Epithelial cell of proximal tubule (primary cell): Measurements from ENCODE around the gene KRTAP4-11. TPM values are rescaled to one million over a fixed set of nuclear protein-coding genes. Genes with fewer than 3 reads are reported as not detected.
"Not testable (repeated sequence)": the region's sequence is repeated elsewhere in the genome, so short reads cannot be mapped to it uniquely, and the experiment has no call there.

Source experiments
- DNase-seq: peaks from one replicate; pipeline ENCODE4 v3.0.0-alpha.2; 2011; ENCODE audit warnings: low read depth
- H3K4me3 ChIP-seq: 2 replicates; pipeline ENCODE4 v1.5.1; 2011; ENCODE audit warnings: low read depth, mild to moderate bottlenecking, low read length
- total RNA-seq: library from RNA; depleted of rRNA; stranded (reverse); fragments of >200 nt; gene quantifications from 2 replicates; pipeline ENCODE4 v1.2.3, GENCODE V29; 2015
- TF ChIP-seq, protein P1 (sequence below): conservative IDR thresholded peaks from 2 replicates; pipeline ENCODE4 v1.5.1; 2012; ENCODE audit warnings: low read depth, mild to moderate bottlenecking, low read length

The KRTAP4-11 gene
- not detected in 2 replicates for total RNA-seq

DNA sequence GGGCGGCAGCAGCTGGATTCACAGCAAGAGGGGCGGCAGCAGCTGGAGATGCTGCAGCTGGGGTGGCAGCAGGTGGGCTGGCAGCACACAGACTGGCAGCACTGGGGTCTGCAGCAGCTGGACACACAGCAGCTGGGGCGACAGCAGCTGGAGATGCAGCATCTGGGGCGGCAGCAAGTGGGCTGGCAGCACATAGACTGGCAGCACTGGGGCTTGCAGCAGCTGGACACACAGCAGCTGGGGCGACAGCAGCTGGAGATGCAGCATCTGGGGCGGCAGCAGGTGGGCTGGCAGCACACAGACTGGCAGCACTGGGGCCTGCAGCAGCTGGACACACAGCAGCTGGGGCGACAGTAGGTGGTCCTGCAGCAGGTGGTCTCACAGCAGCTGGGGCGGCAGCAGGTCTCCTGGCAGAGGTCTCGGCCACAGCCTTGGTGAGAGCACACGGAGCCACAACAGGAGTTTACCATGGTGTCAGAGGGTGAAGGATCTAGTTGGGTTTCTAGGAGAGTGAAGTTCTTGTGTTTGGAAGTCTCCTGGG is at the start of gene KRTAP4-11:
TSS of gene KRTAP4-11 (minus strand) at position 528 of the 541 bp plus-strand sequence. CDS start at position 470, 58 bp downstream.
- not testable (repeated sequence) for H3K4me3 ChIP-seq, DNase-seq

DNA sequence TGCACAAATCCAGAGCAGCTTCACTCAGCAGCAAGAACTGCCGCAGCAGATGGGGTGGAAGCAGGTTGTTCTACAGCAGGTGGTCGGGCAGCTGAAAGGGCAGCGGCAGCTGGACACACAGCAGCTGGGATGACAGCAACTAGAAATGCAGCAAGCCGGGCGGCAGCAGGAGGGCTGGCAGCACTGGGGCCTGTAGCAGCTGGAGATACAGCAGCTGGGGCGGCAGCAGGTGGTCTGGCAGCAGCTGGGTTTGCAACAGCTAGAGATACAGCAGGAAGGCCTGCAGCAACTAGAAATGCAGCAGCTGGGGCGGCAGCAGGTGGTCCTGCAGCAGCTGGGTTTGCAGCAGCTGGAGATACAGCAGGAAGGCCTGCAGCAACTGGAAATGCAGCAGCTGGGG is 49.4 kb upstream of the KRTAP4-11 start:
- TF ChIP-seq, protein P1, sequence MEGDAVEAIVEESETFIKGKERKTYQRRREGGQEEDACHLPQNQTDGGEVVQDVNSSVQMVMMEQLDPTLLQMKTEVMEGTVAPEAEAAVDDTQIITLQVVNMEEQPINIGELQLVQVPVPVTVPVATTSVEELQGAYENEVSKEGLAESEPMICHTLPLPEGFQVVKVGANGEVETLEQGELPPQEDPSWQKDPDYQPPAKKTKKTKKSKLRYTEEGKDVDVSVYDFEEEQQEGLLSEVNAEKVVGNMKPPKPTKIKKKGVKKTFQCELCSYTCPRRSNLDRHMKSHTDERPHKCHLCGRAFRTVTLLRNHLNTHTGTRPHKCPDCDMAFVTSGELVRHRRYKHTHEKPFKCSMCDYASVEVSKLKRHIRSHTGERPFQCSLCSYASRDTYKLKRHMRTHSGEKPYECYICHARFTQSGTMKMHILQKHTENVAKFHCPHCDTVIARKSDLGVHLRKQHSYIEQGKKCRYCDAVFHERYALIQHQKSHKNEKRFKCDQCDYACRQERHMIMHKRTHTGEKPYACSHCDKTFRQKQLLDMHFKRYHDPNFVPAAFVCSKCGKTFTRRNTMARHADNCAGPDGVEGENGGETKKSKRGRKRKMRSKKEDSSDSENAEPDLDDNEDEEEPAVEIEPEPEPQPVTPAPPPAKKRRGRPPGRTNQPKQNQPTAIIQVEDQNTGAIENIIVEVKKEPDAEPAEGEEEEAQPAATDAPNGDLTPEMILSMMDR, result no peak
- no peak for DNase-seq
- no peak overlapping the region for H3K4me3 ChIP-seq

DNA sequence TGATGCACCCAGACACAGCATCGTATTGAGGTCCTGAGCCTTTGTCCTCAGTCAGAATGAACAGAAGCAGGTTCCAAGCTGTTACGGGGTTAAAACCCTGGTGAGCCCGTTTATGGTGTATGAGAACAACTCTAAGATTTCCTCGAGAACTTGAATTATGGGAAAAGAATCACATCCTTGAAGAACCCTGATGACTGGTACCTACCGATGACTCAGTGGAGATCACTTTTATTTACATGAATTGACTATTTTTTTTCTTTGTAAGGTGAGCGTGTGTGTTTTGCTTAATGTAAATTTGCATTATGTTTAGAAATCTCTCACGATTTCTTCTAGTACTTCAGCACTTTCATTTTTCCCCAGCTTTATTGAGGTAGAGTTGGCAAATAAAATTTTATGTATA is 45.7 kb upstream of the KRTAP4-11 start:
- TF ChIP-seq, protein P1, result no peak
- no peak overlapping the region for H3K4me3 ChIP-seq
- DNase-seq, result no peak

DNA sequence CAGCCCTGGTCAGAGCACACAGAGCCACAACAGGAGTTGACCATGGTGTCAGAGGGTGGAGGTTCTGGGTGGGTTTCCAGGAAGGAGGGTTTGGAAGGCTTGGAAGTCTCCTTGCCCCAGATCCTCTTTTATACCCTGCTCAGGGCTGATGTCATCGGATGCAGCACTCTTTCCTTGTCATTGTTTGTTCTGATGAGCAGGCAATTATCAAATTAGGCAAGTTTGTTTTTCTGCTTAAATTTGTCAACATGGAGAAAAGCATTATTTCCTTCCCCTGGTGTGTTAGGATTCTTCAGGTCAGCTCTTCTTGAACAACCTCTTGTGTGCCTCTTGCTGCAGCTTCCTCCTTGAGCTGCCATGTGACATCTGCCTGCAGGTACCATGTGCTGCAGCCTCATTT is 42.5 kb upstream of the KRTAP4-11 start, which contains the start of gene KRTAP4-4:
TSS of gene KRTAP4-4 (minus strand) at position 101 of the 400 bp plus-strand sequence. CDS start at position 44, 57 bp downstream.
- no peak for DNase-seq
- TF ChIP-seq, protein P1, result no peak
- no peak within 1 kb of the TSS for H3K4me3 ChIP-seq

DNA sequence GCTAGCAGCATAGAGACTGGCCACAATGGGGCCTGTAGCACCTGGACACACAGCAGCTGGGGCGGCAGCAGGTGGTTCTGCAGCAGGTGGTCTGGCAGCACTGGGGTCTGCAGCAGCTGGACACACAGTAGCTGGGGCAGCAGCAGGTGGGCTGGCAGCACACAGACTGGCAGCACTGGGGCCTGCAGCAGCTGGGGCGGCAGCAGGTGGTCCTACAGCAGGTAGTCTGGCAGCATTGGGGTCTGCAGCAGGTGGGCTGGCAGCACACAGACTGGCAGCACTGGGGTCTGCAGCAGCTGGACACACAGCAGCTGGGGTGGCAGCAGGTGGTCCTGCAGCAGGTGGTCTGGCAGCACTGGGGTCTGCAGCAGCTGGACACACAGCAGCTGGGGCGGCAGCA is 42.0 kb upstream of the KRTAP4-11 start:
- not testable (repeated sequence) for H3K4me3 ChIP-seq, DNase-seq

DNA sequence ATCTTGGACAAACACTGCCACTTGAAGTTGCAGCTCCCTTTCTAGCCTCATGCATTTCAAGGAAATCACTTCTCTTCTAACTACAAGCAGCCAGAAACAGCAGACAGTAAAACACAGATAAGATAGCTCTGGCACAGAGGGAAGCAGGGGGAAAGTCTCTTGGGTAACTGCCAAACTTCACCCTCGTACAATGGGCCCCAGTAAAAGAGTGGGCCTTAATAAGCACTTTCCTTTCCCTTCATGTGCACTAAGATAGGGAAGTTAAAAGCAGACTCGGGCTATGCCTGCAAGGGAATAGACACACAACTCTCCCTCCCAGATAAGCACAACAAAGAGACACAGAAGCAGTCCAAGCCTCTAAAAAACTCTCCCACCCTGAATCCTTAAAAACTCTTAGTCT is 35.7 kb upstream of the KRTAP4-11 start:
- no peak overlapping the region for H3K4me3 ChIP-seq
- TF ChIP-seq, protein P1, result no peak
- no peak for DNase-seq

DNA sequence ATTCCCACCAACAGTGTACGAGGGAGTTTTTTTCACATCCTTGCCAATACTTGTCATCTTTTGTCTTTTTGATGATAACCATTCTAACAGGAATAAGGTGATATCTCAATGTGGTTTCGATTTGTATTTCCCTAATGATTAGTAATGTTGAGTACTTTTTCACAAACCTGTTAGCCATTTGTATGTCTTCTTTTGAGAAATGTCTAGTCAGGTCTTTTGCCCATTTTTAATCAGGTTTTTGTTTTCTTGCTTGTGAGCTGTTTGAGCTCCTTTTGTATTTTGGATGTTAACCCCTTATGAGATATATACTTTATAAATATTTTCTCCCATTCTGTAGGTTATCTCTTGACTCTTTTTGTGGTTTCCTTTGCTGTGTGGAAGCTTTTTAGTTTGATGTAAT is 33.4 kb upstream of the KRTAP4-11 start:
- TF ChIP-seq, protein P1, result no peak
- H3K4me3 ChIP-seq, result no peak overlapping the region
- DNase-seq, result no peak

DNA sequence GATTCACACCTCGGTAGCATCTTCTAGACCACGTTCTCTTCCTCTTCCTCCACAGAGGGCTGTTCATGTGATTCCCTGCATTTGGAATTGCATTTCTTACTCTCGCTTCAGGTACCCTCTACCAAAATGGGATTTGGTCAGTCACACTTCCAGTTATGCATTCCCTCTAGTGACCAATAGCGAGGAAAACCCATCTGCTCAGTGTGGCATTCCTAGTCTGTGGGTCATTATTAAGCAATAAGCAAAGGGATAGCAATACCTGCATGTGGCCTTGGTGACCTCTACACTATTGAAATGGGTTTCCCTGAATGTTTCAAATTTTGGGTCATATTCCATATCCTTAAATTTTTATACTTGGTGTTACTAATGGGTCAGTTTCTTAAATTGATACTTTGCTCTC is 31.9 kb upstream of the KRTAP4-11 start:
- TF ChIP-seq, protein P1, result no peak
- no peak for DNase-seq
- H3K4me3 ChIP-seq, result no peak overlapping the region
